Measurements from ENCODE around the gene CACNA2D4.

CACNA2D4 gene

GRCh38 chr12:1800401-1801302 is 117.8 kb downstream of the CACNA2D4 start:
- DNase-seq (ENCODE audit: low spot score), result no peak

DNA sequence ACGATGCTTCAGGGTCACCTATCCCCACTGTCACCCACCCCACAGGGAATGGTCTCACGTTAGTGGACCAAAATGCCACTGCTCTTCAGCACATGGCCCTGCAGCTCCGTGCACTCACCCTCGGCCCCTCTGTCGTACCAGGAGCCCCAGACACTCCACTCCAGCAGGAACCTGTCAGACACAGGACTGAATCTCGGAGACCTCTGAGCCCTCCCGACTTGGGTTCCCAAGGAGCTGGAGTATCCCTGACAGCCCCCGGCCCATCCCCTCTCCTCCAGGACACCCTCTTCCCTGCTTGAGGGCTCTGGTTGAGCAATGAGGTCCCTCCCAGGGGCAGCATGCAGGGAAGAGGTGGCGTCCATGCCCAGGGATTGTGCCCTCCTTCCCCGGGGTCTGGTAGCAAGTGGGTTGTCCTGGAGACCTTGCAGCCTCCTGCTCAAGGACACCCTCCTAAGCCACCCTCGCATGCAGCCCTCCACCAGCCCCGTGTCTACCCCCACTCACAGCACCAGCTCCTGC is 118.5 kb downstream of the CACNA2D4 start:
- no peak for DNase-seq (ENCODE audit: low spot score)

- DNase-seq (ENCODE audit: low spot score), result no peak
Observed at GRCh38 chr12:1799051-1799881, 119.2 kb downstream of the CACNA2D4 start.

GRCh38 chr12:1798641-1799020 is 119.8 kb downstream of the CACNA2D4 start:
- no peak for DNase-seq (ENCODE audit: low spot score)

DNA sequence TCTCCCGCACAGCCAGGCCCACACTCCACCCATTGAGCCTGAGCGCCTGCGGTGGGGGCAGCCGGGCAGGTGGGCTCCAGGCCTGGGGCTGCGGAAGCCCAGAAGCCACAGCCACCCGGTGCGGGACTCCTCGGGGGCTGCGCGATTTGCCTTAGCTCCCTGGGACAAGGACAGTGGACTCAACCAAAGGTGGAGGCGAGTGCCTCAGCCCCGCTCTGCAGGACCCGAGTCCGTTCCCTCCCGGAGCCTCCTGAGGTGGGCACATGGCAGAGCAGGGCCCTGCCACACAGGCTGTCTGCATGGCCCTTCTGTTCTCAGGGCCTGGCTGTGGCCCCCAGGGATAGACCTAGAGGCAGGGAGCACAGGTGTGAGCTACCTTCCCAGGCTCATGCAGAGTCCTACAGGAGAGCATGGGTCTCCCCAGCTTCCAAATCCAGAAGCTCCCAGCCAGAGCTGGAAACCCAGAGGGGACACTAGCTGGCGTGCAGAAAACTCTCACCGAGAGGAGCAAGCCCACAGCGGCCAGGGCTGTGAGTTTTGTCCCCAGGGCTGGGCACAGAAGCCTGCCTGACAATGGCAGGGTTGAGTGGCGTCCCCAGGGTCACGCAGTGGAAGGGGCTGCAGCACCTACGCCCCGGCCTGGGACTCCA is 120.3 kb downstream of the CACNA2D4 start:
- DNase-seq (ENCODE audit: low spot score), result no peak

DNA sequence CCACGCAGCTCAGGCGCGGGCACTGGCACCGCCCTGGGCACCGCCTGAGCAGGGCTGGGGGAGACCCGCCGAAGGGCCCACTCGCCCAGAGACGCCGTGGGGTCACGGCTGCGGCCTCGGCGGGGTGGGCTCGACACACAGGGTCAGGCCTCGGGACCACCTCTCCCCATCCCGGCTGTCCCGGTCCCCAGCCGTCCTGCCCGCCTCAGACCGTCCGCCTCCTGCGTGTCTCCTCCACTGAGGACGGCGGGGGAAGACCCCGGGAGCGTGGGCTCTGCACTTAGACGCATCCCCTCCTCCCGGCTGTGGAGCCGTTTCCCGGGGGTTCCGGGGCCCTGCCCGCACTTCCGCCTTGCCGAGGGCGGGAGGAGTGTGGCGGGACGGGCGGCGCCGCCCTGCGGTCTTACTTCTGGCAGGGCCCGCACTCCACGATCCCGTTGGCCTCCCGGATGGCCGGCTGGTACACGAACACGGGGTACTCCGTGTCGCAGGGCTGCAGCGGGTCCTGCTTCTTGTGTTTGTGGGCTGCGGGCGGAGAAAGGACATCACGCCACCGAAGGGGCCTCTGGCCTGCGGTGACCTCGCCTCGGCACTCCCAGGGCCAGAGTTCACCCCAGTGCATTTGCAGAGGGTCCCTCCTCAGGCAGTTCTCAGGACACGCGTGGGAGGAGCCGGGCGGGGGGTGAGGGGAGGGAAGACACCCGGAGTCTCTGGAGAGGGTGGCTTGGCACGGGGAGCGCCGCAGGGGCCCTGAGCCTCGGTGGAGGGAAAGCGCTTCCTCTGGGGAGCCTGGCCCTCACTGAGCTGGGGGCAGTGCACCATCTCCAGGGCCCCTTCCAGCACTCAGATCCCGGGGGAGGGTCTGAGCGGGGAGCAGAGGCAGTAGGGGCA is 121.2 kb downstream of the CACNA2D4 start:
- DNase-seq (ENCODE audit: low spot score), result no peak

GRCh38 chr12:1796515-1797010 is 121.9 kb downstream of the CACNA2D4 start:
- DNase-seq (ENCODE audit: low spot score), result no peak

GRCh38 chr12:1795785-1796514 is 122.5 kb downstream of the CACNA2D4 start:
- DNase-seq (ENCODE audit: low spot score), result peak; percentile 81

DNA sequence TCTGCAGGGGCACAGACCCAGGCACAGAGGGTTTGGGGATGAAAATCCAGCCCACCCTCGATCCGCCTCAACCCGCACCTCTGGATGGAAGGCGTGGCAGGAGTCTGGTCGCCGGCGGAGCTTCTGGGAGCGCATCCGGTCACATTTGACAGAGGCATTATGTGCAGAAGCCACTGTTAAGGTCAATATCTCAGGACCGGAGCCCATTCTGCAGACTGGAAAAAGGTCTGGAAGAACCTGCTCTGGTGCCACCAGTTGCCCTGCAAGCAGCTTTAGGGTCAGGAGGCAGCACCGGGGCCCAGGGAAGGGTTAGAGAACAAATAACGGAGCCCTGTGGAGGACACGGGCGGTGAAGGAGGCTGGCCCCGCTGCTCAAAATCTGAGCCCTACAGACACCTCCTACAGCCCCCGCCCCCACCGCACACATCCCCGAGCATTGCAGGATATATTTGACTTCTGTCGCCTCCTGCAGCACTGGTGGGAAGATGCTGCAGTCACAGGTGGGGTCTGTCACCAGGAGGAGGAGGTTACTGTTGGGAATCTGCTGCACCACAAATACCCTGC is 123.1 kb downstream of the CACNA2D4 start:
- no peak for DNase-seq (ENCODE audit: low spot score)

DNA sequence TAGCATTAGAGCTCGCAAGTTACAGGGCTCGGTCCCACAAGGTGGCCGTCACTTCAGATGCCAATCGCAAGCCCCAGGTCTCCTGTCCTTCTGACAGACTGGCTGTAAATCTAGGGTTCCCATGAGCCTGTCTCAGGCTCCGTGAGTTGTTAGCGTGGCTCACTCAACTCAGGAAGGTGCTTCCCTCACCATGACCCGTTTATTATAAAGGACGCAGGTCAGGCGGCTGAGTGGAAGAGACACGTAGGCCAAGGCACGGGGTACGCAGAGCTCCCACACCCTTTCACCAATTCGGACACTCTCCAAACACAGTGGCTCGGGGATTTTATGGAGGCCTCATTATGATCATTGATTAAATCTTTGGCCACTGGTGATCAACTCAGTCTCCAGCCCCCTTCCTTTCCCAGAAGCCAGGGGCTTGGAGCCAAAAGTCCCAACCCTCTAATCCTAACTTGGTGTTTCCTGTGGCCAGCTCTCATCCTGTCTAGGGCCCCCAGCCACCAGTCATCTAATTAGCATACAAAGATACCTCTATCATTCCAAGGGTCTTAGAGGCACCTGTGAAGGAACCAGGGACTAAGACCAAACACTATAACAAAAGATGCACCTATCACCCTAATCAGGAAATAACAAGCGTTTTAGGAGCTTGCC is 123.9 kb downstream of the CACNA2D4 start:
- no peak for DNase-seq (ENCODE audit: low spot score)

DNA sequence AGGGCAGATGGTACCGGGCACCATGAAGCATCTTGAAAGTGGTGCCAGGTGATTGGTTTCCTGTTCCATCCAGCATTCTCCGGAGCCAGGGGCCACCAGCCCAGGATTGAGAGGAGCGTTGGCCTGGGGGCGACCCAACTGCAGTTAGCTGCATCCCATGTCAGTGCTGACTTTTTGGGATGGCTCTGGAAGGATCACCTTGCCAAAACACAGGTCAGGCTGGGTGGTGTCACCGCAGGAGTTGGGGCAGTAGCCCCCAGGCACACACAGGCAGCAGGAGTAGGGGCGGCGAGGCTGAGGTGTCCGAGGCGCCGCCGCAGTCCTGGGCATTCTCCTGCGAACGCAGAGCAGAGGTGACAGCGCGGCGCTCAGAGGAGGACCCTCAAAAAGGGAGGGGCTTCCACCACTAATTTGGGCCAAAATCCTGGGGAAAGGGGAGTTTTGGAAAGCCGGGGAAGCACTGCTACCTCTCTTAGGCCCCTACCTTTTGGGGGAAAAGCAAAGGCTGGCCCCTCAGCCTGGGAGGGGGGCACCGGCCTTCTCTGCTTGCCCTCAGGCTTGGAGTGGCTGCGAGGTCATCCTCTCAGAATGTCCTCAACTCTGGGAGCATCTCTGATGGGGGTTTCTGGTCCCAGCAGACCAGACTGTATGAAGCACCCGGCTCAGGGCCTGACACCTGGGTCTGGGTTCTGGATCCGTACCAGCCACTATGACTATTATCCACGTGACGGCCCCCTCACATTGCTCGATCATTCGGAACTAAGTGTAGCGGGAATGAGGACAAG is 124.8 kb downstream of the CACNA2D4 start:
- DNase-seq (ENCODE audit: low spot score), result no peak

- DNase-seq (ENCODE audit: low spot score), result no peak
Observed at GRCh38 chr12:1792406-1792805, 126.0 kb downstream of the CACNA2D4 start.

GRCh38 chr12:1791104-1791841 is 127.2 kb downstream of the CACNA2D4 start:
- DNase-seq (ENCODE audit: low spot score), result peak; percentile 67

DNA sequence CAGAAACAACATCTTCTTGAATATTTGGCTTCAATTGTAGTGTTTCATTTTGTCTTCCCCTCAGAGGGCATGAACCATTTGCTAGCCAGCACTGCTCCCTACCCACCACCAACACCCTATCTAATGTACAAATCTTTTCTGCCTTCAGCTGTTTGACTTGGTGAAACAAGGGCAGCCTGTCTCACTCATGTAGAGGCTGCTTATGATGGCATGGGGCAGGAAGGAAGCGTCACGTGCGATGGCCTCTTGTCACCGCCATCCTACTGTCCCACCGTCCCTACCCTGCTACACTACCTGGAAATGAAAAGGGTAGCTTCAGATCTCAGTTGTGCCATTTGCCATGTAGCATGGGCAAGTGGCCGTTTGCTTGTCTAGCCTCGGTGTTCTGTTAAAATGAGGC is 128.0 kb downstream of the CACNA2D4 start:
- DNase-seq (ENCODE audit: low spot score), result no peak

GRCh38 chr12:1787714-1788113 is 130.7 kb downstream of the CACNA2D4 start:
- no peak for DNase-seq (ENCODE audit: low spot score)

DNA sequence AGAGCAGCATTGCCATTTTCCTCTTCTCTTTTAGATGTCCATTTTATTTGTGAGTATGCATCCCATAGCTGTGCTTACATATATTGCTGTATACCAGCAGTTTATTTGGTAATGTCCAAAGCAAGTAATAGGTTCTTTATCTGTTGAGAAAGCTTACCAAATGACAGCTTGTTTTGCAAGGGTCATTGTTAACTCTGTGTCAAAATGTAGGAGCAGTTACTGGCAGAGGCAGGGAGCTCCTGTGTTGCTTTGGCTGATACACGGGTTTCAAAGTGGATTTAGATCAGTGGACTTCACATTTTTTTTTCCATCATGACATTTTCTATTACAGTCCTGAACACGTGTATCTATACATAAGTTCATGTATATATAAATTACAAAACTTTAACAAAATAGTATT is 136.2 kb downstream of the CACNA2D4 start:
- no peak for DNase-seq (ENCODE audit: low spot score)

DNA sequence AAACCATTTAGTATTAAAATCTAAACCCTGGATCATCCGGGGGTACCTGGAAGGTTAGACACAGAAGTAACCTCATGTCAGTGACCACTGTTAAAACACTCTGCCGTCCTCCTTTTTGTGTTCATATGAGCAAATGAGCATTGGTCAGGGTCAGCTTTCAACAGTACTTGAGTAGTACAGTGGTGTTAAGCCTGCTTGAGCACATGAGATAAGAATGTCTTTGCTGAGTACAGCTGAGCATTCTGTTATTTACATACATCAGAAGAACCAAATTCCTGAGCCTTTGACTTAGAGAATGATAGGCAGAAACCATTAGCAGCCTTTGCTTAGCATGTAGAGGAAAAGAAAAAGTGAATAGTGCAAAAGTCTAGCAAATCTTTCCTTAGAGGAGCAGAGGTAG is 136.7 kb downstream of the CACNA2D4 start:
- no peak for DNase-seq (ENCODE audit: low spot score)

GRCh38 chr12:1779783-1780182 is 138.7 kb downstream of the CACNA2D4 start:
- peak; percentile 61 for DNase-seq (ENCODE audit: low spot score)
